BE2C (cell line): ENCODE data around the gene CCL7.

ENCODE experiments used
- DNase-seq: peaks from one replicate; pipeline ENCODE4 v3.0.0-alpha.2; 2020
- H3K27me3 ChIP-seq: fragments of 250-450 bp; sonication (Bioruptor Pico); 2 replicates; pipeline ENCODE4 v1.5.1; 2020; ENCODE audit warnings: mild to moderate bottlenecking
- H3K36me3 ChIP-seq: fragments of 250-450 bp; sonication (Bioruptor Pico); 2 replicates; pipeline ENCODE4 v1.5.1; 2020; ENCODE audit warnings: mild to moderate bottlenecking
- H3K4me1 ChIP-seq: fragments of 250-450 bp; sonication (Bioruptor Pico); 2 replicates; pipeline ENCODE4 v1.5.1; 2020
- H3K4me3 ChIP-seq: 2 replicates; pipeline ENCODE4 v1.5.1; 2011; ENCODE audit warnings: low read depth, low read length
- H3K9me3 ChIP-seq: fragments of 250-450 bp; sonication (Bioruptor Pico); 2 replicates; pipeline ENCODE4 v1.5.1; 2020
- TF ChIP-seq, protein P1 (sequence below): IDR thresholded peaks from 2 replicates; pipeline ENCODE4 v1.5.1; 2012; ENCODE audit warnings: mild to moderate bottlenecking, low read depth, low read length

The CCL7 gene

DNA sequence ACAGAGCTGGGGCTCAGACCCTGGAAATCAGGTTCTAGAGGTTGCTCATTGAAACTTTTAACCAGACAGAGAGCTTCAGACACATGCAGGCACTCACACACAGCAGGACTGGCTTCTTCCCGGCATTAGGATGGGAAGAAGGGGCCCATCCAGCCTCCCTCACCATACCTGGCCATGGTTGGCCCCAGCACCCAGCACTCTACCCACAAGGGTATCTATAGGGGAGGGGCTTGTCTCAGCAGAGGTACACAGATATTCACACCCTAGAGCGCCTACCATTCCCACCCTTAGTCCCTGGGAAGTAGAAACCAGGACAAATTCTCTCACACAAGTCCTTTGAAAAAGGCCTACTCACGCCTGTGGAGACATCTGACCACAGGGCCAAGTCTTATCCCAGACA, 35.4 kb upstream of the CCL7 start:
- Histone ChIP-seq H3K4me1 (no peaks in the 10 kb centered on the region), H3K4me3 (no peak overlapping the region), H3K9me3 (no peaks in the 10 kb centered on the region), H3K36me3 (no peaks in the 10 kb centered on the region), H3K27me3 (peaks cover 2% of the 10 kb centered on the region; the same call in 1 of the 2 replicates)
- TF ChIP-seq, protein P1, sequence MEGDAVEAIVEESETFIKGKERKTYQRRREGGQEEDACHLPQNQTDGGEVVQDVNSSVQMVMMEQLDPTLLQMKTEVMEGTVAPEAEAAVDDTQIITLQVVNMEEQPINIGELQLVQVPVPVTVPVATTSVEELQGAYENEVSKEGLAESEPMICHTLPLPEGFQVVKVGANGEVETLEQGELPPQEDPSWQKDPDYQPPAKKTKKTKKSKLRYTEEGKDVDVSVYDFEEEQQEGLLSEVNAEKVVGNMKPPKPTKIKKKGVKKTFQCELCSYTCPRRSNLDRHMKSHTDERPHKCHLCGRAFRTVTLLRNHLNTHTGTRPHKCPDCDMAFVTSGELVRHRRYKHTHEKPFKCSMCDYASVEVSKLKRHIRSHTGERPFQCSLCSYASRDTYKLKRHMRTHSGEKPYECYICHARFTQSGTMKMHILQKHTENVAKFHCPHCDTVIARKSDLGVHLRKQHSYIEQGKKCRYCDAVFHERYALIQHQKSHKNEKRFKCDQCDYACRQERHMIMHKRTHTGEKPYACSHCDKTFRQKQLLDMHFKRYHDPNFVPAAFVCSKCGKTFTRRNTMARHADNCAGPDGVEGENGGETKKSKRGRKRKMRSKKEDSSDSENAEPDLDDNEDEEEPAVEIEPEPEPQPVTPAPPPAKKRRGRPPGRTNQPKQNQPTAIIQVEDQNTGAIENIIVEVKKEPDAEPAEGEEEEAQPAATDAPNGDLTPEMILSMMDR: no peak
- DNase-seq: no peak

DNA sequence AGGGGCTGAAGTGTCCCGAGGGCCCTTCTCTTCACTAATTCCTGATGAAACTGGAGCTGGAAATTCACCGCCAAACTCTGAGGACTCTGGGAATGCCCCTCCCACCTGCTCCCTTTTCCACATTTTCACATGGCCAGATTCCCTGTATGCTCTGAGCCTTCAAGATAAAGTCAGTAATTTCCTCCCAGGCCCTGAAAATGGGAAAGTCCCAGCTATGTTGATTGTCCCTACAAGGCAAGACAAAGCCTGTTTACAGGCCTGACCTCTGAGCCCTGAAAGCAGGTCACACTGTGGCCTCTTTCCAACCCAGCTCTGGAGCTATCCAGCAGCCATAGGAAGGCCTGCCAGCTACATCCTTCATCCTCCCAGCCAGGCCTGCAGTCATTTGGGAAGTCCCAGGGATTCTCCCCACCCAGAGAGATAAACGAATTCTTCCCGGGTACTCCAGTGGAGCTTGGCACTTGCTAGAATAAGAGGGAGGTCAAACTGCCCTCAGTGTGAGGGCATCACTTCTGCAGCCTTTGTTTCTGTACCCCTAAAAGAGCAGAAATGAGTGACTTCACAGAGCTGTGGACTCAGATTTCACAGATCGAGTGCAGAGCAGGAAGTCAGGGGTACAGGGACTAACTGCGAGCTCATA, 34.5 kb upstream of the CCL7 start:
- no peak overlapping the region for H3K4me3 ChIP-seq

DNA sequence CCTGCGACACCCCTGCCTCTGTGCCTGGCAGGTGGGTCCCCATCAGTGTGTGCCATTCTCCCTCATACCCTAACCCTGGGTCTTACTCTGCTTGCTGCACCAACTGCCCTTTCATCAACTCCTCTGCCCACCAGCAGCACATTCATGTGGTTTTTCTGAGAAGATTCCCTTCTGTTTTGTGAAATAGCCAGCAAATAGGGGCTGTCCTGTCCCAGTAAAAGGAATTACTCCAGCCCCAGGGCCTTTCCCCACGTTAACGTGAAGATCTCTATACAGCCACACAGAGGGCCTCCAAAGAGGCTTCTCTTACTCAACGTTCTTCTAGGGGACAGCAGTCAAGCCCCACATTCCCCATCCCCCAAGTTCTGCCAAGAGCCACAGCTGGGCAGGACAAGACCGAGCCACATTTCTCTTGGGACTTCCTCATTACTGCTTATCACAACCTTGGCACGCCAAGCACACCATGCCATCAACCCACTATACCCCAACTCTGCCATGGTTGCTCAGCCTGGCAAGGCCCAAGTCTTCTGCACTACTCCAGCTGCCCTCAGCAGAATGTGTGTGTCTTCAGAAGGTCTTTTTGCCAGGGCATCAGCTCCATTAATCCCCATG, 33.6 kb upstream of the CCL7 start:
- TF ChIP-seq, protein P1: no peak

More for the DNA sequence above, 34.5 kb upstream of the CCL7 start:
- no peak for DNase-seq
- H3K36me3 ChIP-seq: no peaks in the 10 kb centered on the region
- H3K9me3 ChIP-seq: no peaks in the 10 kb centered on the region
- TF ChIP-seq, protein P1: no peak
- no peaks in the 10 kb centered on the region for H3K4me1 ChIP-seq
- H3K27me3 ChIP-seq: peaks cover 9% of the 10 kb centered on the region; the same call in 1 of the 2 replicates

DNA sequence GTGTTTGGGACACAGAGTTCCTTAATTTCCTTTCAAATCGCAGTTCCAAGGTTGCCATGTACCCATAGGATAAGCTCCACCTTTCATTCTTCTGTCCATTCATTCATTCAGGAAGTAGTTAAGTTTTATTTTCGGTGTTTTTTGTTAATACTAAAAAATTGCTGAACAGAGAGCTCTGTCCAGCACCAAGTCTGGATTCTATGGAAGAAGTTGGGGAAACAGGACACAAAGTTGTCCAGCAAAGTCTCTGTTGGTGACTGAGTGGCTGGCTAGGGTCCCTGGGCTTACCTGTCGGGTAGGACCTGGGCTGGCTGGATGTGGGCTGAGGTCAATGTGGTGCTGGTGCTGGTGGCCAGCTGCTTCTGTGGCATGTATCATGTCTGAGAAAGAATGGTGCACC, 32.6 kb upstream of the CCL7 start:
- TF ChIP-seq, protein P1: no peak
- H3K36me3 ChIP-seq: no peaks in the 10 kb centered on the region
- peaks cover 6% of the 10 kb centered on the region; the same call in 1 of the 2 replicates for H3K27me3 ChIP-seq
- H3K9me3 ChIP-seq: no peaks in the 10 kb centered on the region
- no peaks in the 10 kb centered on the region for H3K4me1 ChIP-seq
- no peak overlapping the region for H3K4me3 ChIP-seq
- DNase-seq: no peak

More for the DNA sequence above, 33.6 kb upstream of the CCL7 start:
- Histone ChIP-seq H3K4me3 (no peak overlapping the region), H3K27me3 (peaks cover 7% of the 10 kb centered on the region; the same call in 1 of the 2 replicates), H3K36me3 (no peaks in the 10 kb centered on the region), H3K9me3 (no peaks in the 10 kb centered on the region), H3K4me1 (no peaks in the 10 kb centered on the region)
- no peak for DNase-seq

DNA sequence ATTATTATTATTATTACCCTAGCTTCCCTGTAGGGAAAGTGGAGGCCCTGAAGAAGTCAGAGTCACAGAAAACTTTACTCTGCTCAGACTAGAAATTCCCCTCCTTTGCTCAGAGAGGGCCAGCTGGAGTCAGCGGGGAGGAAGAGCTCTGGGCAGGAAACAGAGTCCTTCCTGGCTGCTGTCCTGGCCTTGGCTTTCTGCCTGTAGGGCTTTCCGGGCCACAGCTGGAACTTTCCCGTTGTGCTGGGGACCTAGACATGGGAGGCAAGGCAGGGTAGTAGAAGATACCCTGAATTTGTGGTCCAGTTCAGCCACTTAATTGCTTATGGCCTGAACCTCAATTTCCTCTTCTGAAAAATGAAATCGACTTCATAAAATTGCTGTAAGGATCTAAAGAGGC, 29.0 kb upstream of the CCL7 start:
- Histone ChIP-seq H3K27me3 (peaks cover 17% of the 10 kb centered on the region), H3K9me3 (no peaks in the 10 kb centered on the region), H3K4me1 (no peaks in the 10 kb centered on the region), H3K36me3 (no peaks in the 10 kb centered on the region), H3K4me3 (no peak overlapping the region)
- TF ChIP-seq, protein P1: no peak
- no peak for DNase-seq
